IMR-90 (cell line): ENCODE results near the gene HOXB9. TPM values are rescaled to one million over a fixed set of nuclear protein-coding genes. Genes with fewer than 3 reads are reported as not detected.
A peak's percentile ranks its signal among the peaks of the same experiment; 100 is the strongest.

ENCODE experiments used
- ATAC-seq: fragments of 200-7000 bp; cut with Tn5 transposase; 2 replicates; pipeline ENCODE4 v1.9.1; 2020; ENCODE audit warnings: low read depth, mild to moderate bottlenecking, moderate library complexity
- BruUV-seq: library from RNA; stranded (reverse); fragments of 400-500 nt; replicated peaks from 2 replicates; lab custom pipeline; 2021; lab: Mats Ljungman, UMichigan
- CTCF ChIA-PET: fragments of 300-600 bp; formaldehyde crosslinking; extraction: SDS; loops from one replicate; lab custom pipeline; 2021; ENCODE audit warnings: antibody characterized with exemption; lab: Yijun Ruan, JAX
- POLR2A ChIA-PET: fragments of 300-600 bp; sonication (Branson Sonifier 250); formaldehyde crosslinking; loops from one replicate; lab custom pipeline; 2022; ENCODE audit warnings: antibody characterized with exemption; ENCODE audit not compliant: unreplicated experiment; lab: Charles Lee
- DNase-seq: peaks from one replicate; pipeline ENCODE4 v3.0.0; 2013
- H2AFZ ChIP-seq: replicated peaks from 2 replicates; pipeline ENCODE3; 2013; ENCODE audit warnings: low read length, mild to moderate bottlenecking; ENCODE audit not compliant: poor library complexity
- H2AK5ac ChIP-seq: 2 replicates; pipeline ENCODE4 v1.6.1; 2013; ENCODE audit warnings: low read depth, low read length, inconsistent platforms
- H2AK9ac ChIP-seq: replicated peaks from 2 replicates; pipeline ENCODE3; 2013; ENCODE audit warnings: mild to moderate bottlenecking, low read depth, low read length, moderate library complexity; ENCODE audit not compliant: poor library complexity
- H2BK120ac ChIP-seq: 2 replicates; pipeline ENCODE4 v1.6.1; 2013; ENCODE audit warnings: low read depth, low read length, inconsistent platforms
- H2BK15ac ChIP-seq: 3 replicates; pipeline ENCODE4 v1.6.1; 2013; ENCODE audit warnings: low read depth, low read length, inconsistent platforms
- H2BK20ac ChIP-seq: 2 replicates; pipeline ENCODE4 v1.6.1; 2013; ENCODE audit warnings: low read depth, mild to moderate bottlenecking, inconsistent platforms, low read length, moderate library complexity
- H2BK5ac ChIP-seq: 2 replicates; pipeline ENCODE4 v1.6.1; 2013; ENCODE audit warnings: mild to moderate bottlenecking, low read depth, low read length, inconsistent platforms; ENCODE audit not compliant: poor library complexity, severe bottlenecking
- H3K14ac ChIP-seq: replicated peaks from 2 replicates; pipeline ENCODE4 v1.6.1; 2013; ENCODE audit warnings: low read depth, low read length, inconsistent platforms
- H3K18ac ChIP-seq: 2 replicates; pipeline ENCODE4 v1.6.1; 2013; ENCODE audit warnings: low read depth, low read length, control low read depth
- H3K23ac ChIP-seq: 2 replicates; pipeline ENCODE4 v1.6.1; 2013; ENCODE audit warnings: low read depth, low read length, inconsistent platforms
- H3K27ac ChIP-seq: 2 replicates; pipeline ENCODE4 v1.5.1; 2013; ENCODE audit warnings: mild to moderate bottlenecking, control low read depth, low read length; ENCODE audit not compliant: insufficient read depth
- H3K27me3 ChIP-seq: 2 replicates; pipeline ENCODE4 v1.6.1; 2013; ENCODE audit warnings: low read length; ENCODE audit not compliant: control insufficient read depth, insufficient read depth
- H3K36me3 ChIP-seq: 2 replicates; pipeline ENCODE4 v1.6.1; 2013; ENCODE audit warnings: low read length, mixed read lengths; ENCODE audit not compliant: control insufficient read depth, insufficient read depth
- H3K4ac ChIP-seq: 2 replicates; pipeline ENCODE4 v1.6.1; 2013; ENCODE audit warnings: low read depth, low read length, inconsistent platforms
- H3K4me1 ChIP-seq: 2 replicates; pipeline ENCODE4 v1.6.1; 2013; ENCODE audit warnings: low read length, mixed read lengths; ENCODE audit not compliant: control insufficient read depth, insufficient read depth
- H3K4me2 ChIP-seq: 2 replicates; pipeline ENCODE4 v1.6.1; 2013; ENCODE audit warnings: low read depth, mild to moderate bottlenecking, control low read depth, low read length, moderate library complexity
- H3K4me3 ChIP-seq: 2 replicates; pipeline ENCODE4 v1.5.1; 2013; ENCODE audit warnings: low read depth, mild to moderate bottlenecking, control low read depth, low read length, moderate library complexity; ENCODE audit not compliant: insufficient read depth
- H3K56ac ChIP-seq: 2 replicates; pipeline ENCODE4 v1.6.1; 2013; ENCODE audit warnings: low read length, inconsistent platforms; ENCODE audit not compliant: insufficient read depth; ENCODE audit errors: extremely low read depth
- H3K79me1 ChIP-seq, 2 experiments: 2 replicates each; pipeline ENCODE4 v1.6.1; 2013; ENCODE audit warnings: low read length in 2 of 2, inconsistent platforms in 1 of 2, low read depth in 1 of 2
- H3K9ac ChIP-seq: 2 replicates; pipeline ENCODE4 v1.6.1; 2013; ENCODE audit warnings: low read depth, low read length, control low read depth
- H3K9me1 ChIP-seq: 2 replicates; pipeline ENCODE4 v1.6.1; 2013; ENCODE audit warnings: low read length, inconsistent platforms; ENCODE audit not compliant: insufficient read depth
- H3K9me3 ChIP-seq: 2 replicates; pipeline ENCODE4 v1.6.1; 2013; ENCODE audit warnings: low read length; ENCODE audit not compliant: control insufficient read depth, insufficient read depth
- H4K20me1 ChIP-seq: 2 replicates; pipeline ENCODE4 v1.6.1; 2013; ENCODE audit warnings: low read length, inconsistent platforms; ENCODE audit not compliant: insufficient read depth
- H4K5ac ChIP-seq: 2 replicates; pipeline ENCODE4 v1.6.1; 2013; ENCODE audit warnings: mild to moderate bottlenecking, low read depth, low read length, control low read depth
- H4K8ac ChIP-seq, 2 experiments: 2 replicates each; pipeline ENCODE4 v1.6.1; 2013; ENCODE audit warnings: low read depth in 2 of 2, low read length in 2 of 2, control low read depth in 1 of 2, inconsistent platforms in 1 of 2
- H4K91ac ChIP-seq: 2 replicates; pipeline ENCODE4 v1.6.1; 2013; ENCODE audit warnings: low read depth, low read length, inconsistent platforms; ENCODE audit not compliant: insufficient read depth
- CEBPB ChIP-seq: IDR thresholded peaks from 2 replicates; pipeline ENCODE4 v1.6.1; 2012; ENCODE audit warnings: low read depth, low read length, improper control_type of control experiment
- FOS ChIP-seq: fragments of 150-350 bp; IDR thresholded peaks from 2 replicates; pipeline ENCODE4 v1.6.1; 2016; ENCODE audit warnings: low read depth, low read length
- MAZ ChIP-seq: IDR thresholded peaks from 2 replicates; pipeline ENCODE4 v1.6.1; 2012; ENCODE audit warnings: low read depth, mild to moderate bottlenecking, low read length, improper control_type of control experiment, moderate library complexity, borderline replicate concordance
- MXI1 ChIP-seq: IDR thresholded peaks from 2 replicates; pipeline ENCODE4 v1.6.1; 2012; ENCODE audit warnings: low read depth, mild to moderate bottlenecking, low read length, moderate library complexity, borderline replicate concordance
- POLR2A ChIP-seq: IDR thresholded peaks from 2 replicates; pipeline ENCODE4 v1.6.1; 2012; ENCODE audit warnings: mild to moderate bottlenecking, low read depth, low read length
- RAD21 ChIP-seq: IDR thresholded peaks from 2 replicates; pipeline ENCODE4 v1.6.1; 2012; ENCODE audit warnings: low read length, improper control_type of control experiment
- RCOR1 ChIP-seq: IDR thresholded peaks from 2 replicates; pipeline ENCODE4 v1.6.1; 2012; ENCODE audit warnings: mild to moderate bottlenecking, low read length, improper control_type of control experiment; ENCODE audit not compliant: insufficient replicate concordance
- RFX5 ChIP-seq: IDR thresholded peaks from 2 replicates; pipeline ENCODE4 v1.8.0; 2012; ENCODE audit warnings: low read depth, mild to moderate bottlenecking, low read length, moderate library complexity
- SMC3 ChIP-seq: fragments of 150-350 bp; IDR thresholded peaks from 2 replicates; pipeline ENCODE4 v1.6.1; 2016; ENCODE audit warnings: low read depth, mild to moderate bottlenecking, antibody characterized with exemption, low read length, moderate library complexity
- WGBS, 2 experiments: methylation state at CpG; one replicate each; pipeline versions ENCODE4 v1.1.5 to v1.1.7; 2013; ENCODE audit warnings: missing lambda C conversion rate in 2 of 2; ENCODE audit not compliant: insufficient read length in 1 of 2; ENCODE audit errors: extremely low coverage in 2 of 2; 5-methylcytosine and 5-hydroxymethylcytosine counted together
- dilution Hi-C: fragments of 300-500 bp; cut with HindIII; formaldehyde crosslinking; loops from one replicate; pipeline ENCODE4 v1.14.3; 2018; ENCODE audit warnings: low sequenced_read_pairs; ENCODE audit not compliant: unreplicated experiment
- in situ Hi-C: fragments of 300-500 bp; cut with MboI; formaldehyde crosslinking; loops from 3 replicates; pipeline ENCODE4 v1.14.3; 2019; ENCODE audit warnings: low sequenced_read_pairs, inconsistent platforms, mixed read lengths
- intact Hi-C: fragments of 100-400 bp; cut with micrococcal nuclease; formaldehyde crosslinking; loops from 2 replicates; pipeline ENCODE4 v1.10.0; 2022
- polyA plus RNA-seq, 3 experiments: library from polyadenylated mRNA; depleted of rRNA; stranded (reverse); fragments of >200 nt; gene quantifications; 2 replicates each; pipeline ENCODE4 v1.2.3, GENCODE V29; 2012; ENCODE audit warnings: low replicate concordance in 1 of 3
- total RNA-seq: library from RNA; depleted of rRNA; stranded (reverse); fragments of >200 nt; gene quantifications from 2 replicates; pipeline ENCODE4 v1.2.3, GENCODE V29; 2012
- TF ChIP-seq, protein P1 (sequence below): fragments of 150-350 bp; IDR thresholded peaks from 2 replicates; pipeline ENCODE4 v1.6.1; 2016; ENCODE audit warnings: low read depth, mild to moderate bottlenecking, low read length, moderate library complexity, borderline replicate concordance
- TF ChIP-seq, protein P2 (sequence below): fragments of 150-350 bp; IDR thresholded peaks from 2 replicates; pipeline ENCODE4 v1.6.1; 2017; ENCODE audit warnings: mild to moderate bottlenecking, antibody characterized with exemption, low read length, low read depth
- TF ChIP-seq, protein P3 (sequence below): conservative IDR thresholded peaks from 2 replicates; pipeline ENCODE4 v1.5.1; 2012; ENCODE audit warnings: mild to moderate bottlenecking, low read depth, low read length, improper control_type of control experiment

Gene HOXB9
- total and polyA plus RNA-seq, 2 of the 4 experiments (the other 2 are of a cell fraction): 0.05 TPM; not detected in 1

DNA sequence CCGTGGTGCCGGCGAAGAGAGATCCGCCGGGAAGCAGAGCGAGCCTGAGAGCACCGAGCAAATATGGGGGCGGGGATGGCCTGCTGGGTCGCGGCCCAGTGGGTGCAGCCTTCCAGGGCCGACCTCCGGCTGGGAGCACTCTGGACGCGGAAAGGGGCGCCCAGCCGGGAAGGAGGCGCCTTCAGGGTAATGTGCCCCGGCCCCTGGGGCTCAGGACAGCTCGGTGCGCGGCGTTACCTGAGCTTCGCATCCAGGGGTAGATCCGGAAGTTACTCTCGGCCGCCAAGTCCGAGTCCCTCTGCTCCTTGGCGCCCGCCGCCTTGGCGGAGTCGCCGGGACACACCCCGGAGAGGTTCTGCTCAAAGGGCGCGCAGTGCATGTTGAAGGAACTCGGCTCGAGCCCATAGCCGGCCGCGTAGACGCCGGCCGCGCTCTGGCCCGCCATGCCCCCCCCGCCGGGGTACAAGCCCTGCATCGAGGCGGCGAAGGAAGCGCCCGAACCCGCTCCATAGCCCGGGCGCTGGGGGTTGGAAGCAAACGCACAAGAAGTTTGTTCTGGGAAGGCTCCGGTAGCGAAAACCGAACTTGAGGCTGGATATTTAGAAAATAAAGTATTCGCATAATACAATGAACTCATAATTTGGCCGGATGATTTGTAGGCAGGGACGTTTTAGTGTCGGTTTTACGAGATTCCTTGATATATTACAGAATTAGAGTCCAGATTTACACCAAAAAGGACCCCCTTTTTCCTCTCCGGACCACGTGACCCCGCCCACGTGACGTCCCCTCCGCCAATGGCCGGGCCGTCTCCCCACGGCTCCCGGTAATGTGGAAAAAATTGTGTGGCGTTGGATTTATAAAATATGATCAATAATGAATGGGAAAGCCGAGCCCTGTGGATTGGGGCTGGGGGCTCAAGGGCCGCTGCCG lies 15.6 kb downstream of the HOXB9 start, which contains the start of gene HOXB7:
Gene HOXB7, minus strand, starts transcription at position 736 of the 930 bp plus-strand sequence. Its CDS starts 99 bp downstream, at position 637.
- H2AK5ac ChIP-seq: peak within 1 kb of the TSS; percentile 84
- peak within 1 kb of the TSS; percentile 90 for H3K23ac ChIP-seq
- H3K9me3 ChIP-seq: no peaks in the 10 kb centered on the region
- DNase-seq (peak; percentile 62), ATAC-seq (peak; percentile 50)
- no peaks in the 10 kb centered on the region for H4K20me1 ChIP-seq
- peak within 1 kb of the TSS; percentile 93 for H3K27ac ChIP-seq
- peak within 1 kb of the TSS; percentile 93 to 95 for H4K8ac ChIP-seq
- peak within 1 kb of the TSS; percentile 94 for H2AFZ ChIP-seq
- peak within 1 kb of the TSS; percentile 96 for H2AK9ac ChIP-seq
- peak within 1 kb of the TSS; percentile 69 for H3K14ac ChIP-seq
- H3K9ac ChIP-seq: peak within 1 kb of the TSS; percentile 97
- peak within 1 kb of the TSS; percentile 96 for H3K56ac ChIP-seq
- dilution Hi-C loops: no loop called here
- peaks cover 14% of the 10 kb centered on the region for H3K4me1 ChIP-seq
- peak within 1 kb of the TSS; percentile 63 for H3K4me3 ChIP-seq
- H4K91ac ChIP-seq: peak within 1 kb of the TSS; percentile 90
- H2BK120ac ChIP-seq: peak within 1 kb of the TSS; percentile 77
- H3K4me2 ChIP-seq: peak within 1 kb of the TSS; percentile 91
- peaks cover 7% of the 10 kb centered on the region for H3K36me3 ChIP-seq
- CTCF ChIA-PET: interaction anchor here (0.7 kb wide), 1 partner anchor 16 kb away, joined by 4 read pairs; no protein-coding TSS in a partner anchor
- peak within 1 kb of the TSS; percentile 62; the same call in 2 of the 3 replicates for H2BK15ac ChIP-seq
- H3K79me1 ChIP-seq: peaks cover 9 to 40% of the 10 kb centered on the region in 2 experiments; a peak in 3 of 4 replicates
- 0 out of 2 replicates have a peak within 1 kb of the TSS, but pooled peaks have one; percentile 42 for H2BK20ac ChIP-seq
- peak within 1 kb of the TSS; percentile 87 for H2BK5ac ChIP-seq
- peak within 1 kb of the TSS; percentile 82 for H3K4ac ChIP-seq
- no TSS peak for BruUV-seq
- H3K27me3 ChIP-seq: peaks cover 4% of the 10 kb centered on the region
- POLR2A ChIA-PET: interaction anchor here (0.5 to 1.1 kb wide), 3 partner anchors 11 to 264 kb away, joined by 3 to 5 read pairs (median 4); no protein-coding TSS in a partner anchor
- in situ Hi-C loops: no loop called here
- 0 out of 2 replicates have a peak, but pooled peaks cover 3% of the 10 kb centered on the region for H3K9me1 ChIP-seq
- 0% methylated on average over 11 of the region's 79 CpGs; no CpG with 5 or more reads in 1 of the 2 experiments for WGBS, 2 experiments
- intact Hi-C loops: loop anchor here (1.0 kb wide), 1 partner anchor 12 kb away; no protein-coding TSS in a partner anchor
- H4K5ac ChIP-seq: peak within 1 kb of the TSS; percentile 95
- peak within 1 kb of the TSS; percentile 81 for H3K18ac ChIP-seq
- TF ChIP-seq RFX5 (no peak), POLR2A (no peak), FOS (peak; percentile 91), CEBPB (no peak), MXI1 (no peak; the same call in 1 of the 2 replicates), MAZ (peak; percentile 7; the same call in 1 of the 2 replicates), RAD21 (no peak), SMC3 (no peak), RCOR1 (no peak)
- TF ChIP-seq, protein P1, sequence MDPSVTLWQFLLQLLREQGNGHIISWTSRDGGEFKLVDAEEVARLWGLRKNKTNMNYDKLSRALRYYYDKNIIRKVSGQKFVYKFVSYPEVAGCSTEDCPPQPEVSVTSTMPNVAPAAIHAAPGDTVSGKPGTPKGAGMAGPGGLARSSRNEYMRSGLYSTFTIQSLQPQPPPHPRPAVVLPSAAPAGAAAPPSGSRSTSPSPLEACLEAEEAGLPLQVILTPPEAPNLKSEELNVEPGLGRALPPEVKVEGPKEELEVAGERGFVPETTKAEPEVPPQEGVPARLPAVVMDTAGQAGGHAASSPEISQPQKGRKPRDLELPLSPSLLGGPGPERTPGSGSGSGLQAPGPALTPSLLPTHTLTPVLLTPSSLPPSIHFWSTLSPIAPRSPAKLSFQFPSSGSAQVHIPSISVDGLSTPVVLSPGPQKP: no peak
- TF ChIP-seq, protein P2, sequence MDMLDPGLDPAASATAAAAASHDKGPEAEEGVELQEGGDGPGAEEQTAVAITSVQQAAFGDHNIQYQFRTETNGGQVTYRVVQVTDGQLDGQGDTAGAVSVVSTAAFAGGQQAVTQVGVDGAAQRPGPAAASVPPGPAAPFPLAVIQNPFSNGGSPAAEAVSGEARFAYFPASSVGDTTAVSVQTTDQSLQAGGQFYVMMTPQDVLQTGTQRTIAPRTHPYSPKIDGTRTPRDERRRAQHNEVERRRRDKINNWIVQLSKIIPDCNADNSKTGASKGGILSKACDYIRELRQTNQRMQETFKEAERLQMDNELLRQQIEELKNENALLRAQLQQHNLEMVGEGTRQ: peak; percentile 100
- TF ChIP-seq, protein P3, sequence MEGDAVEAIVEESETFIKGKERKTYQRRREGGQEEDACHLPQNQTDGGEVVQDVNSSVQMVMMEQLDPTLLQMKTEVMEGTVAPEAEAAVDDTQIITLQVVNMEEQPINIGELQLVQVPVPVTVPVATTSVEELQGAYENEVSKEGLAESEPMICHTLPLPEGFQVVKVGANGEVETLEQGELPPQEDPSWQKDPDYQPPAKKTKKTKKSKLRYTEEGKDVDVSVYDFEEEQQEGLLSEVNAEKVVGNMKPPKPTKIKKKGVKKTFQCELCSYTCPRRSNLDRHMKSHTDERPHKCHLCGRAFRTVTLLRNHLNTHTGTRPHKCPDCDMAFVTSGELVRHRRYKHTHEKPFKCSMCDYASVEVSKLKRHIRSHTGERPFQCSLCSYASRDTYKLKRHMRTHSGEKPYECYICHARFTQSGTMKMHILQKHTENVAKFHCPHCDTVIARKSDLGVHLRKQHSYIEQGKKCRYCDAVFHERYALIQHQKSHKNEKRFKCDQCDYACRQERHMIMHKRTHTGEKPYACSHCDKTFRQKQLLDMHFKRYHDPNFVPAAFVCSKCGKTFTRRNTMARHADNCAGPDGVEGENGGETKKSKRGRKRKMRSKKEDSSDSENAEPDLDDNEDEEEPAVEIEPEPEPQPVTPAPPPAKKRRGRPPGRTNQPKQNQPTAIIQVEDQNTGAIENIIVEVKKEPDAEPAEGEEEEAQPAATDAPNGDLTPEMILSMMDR: no peak
